SK-N-SH (cell line): Measurements from ENCODE around the gene IL12RB1.

Experiments
- EP300 ChIP-seq, 2 experiments: IDR thresholded peaks; 2 replicates each; pipeline versions ENCODE4 v1.4.0 to v1.6.1; 2012; ENCODE audit warnings: borderline replicate concordance in 1 of 2, low read depth in 1 of 2, low read length in 1 of 2
- EZH2phosphoT487 ChIP-seq: fragments of 200-600 bp; sonication (generic); IDR thresholded peaks from 2 replicates; pipeline ENCODE4 v1.6.1; 2017; ENCODE audit warnings: low read depth, mixed run types, mild to moderate bottlenecking, antibody characterized with exemption, moderate library complexity, borderline replicate concordance
- JUND ChIP-seq: IDR thresholded peaks from 2 replicates; pipeline ENCODE4 v1.4.0; 2012
- NFIC ChIP-seq: IDR thresholded peaks from 2 replicates; pipeline ENCODE4 v1.4.0; 2012; ENCODE audit warnings: borderline replicate concordance
- NRF1 ChIP-seq: IDR thresholded peaks from 2 replicates; pipeline ENCODE4 v1.6.1; 2012; ENCODE audit warnings: low read depth, mild to moderate bottlenecking, low read length
- POLR2AphosphoS5 ChIP-seq: IDR thresholded peaks from 2 replicates; pipeline ENCODE4 v1.6.1; 2012; ENCODE audit warnings: low read depth, low read length
- RAD21 ChIP-seq: IDR thresholded peaks from 2 replicates; pipeline ENCODE4 v1.6.1; 2012; ENCODE audit warnings: mild to moderate bottlenecking, low read length
- REST ChIP-seq: IDR thresholded peaks from 2 replicates; pipeline ENCODE4 v1.6.1; 2012; ENCODE audit warnings: mild to moderate bottlenecking, low read depth, low read length, moderate library complexity
- RFX5 ChIP-seq: IDR thresholded peaks from 2 replicates; pipeline ENCODE4 v1.6.1; 2012; ENCODE audit warnings: mild to moderate bottlenecking, improper control_type of control experiment, low read length
- SMC3 ChIP-seq: IDR thresholded peaks from 2 replicates; pipeline ENCODE4 v1.6.1; 2012; ENCODE audit warnings: low read depth, low read length, improper control_type of control experiment
- TAF1 ChIP-seq: IDR thresholded peaks from 2 replicates; pipeline ENCODE4 v1.6.1; 2012; ENCODE audit warnings: low read depth, mild to moderate bottlenecking, low read length, moderate library complexity, borderline replicate concordance
- TEAD4 ChIP-seq: IDR thresholded peaks from 2 replicates; pipeline ENCODE4 v1.4.0; 2012; ENCODE audit warnings: mild to moderate bottlenecking, borderline replicate concordance; ENCODE audit not compliant: insufficient read depth
- TF ChIP-seq, protein P1 (sequence below): fragments of 200-600 bp; sonication (generic); IDR thresholded peaks from 2 replicates; pipeline ENCODE4 v1.6.1; 2017; ENCODE audit warnings: antibody characterized with exemption, mild to moderate bottlenecking, moderate library complexity

GRCh38 chr19:18123819-18124218 is 37.1 kb upstream of the IL12RB1 start:
- no peak for TF ChIP-seq NRF1
- no peak for TF ChIP-seq POLR2AphosphoS5
- no peak for TF ChIP-seq TAF1
- TF ChIP-seq TEAD4, result no peak
- TF ChIP-seq, protein P1, sequence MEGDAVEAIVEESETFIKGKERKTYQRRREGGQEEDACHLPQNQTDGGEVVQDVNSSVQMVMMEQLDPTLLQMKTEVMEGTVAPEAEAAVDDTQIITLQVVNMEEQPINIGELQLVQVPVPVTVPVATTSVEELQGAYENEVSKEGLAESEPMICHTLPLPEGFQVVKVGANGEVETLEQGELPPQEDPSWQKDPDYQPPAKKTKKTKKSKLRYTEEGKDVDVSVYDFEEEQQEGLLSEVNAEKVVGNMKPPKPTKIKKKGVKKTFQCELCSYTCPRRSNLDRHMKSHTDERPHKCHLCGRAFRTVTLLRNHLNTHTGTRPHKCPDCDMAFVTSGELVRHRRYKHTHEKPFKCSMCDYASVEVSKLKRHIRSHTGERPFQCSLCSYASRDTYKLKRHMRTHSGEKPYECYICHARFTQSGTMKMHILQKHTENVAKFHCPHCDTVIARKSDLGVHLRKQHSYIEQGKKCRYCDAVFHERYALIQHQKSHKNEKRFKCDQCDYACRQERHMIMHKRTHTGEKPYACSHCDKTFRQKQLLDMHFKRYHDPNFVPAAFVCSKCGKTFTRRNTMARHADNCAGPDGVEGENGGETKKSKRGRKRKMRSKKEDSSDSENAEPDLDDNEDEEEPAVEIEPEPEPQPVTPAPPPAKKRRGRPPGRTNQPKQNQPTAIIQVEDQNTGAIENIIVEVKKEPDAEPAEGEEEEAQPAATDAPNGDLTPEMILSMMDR, result no peak
- TF ChIP-seq EP300 (IDR thresholded peaks at IDR 0.05; ENCODE audit: borderline replicate concordance in 1 of 2, low read depth in 1 of 2, low read length in 1 of 2), result no peak
- TF ChIP-seq RFX5, result no peak
- TF ChIP-seq REST, result no peak
- no peak for TF ChIP-seq NFIC
- no peak for TF ChIP-seq RAD21
- TF ChIP-seq SMC3, result no peak
- TF ChIP-seq EZH2phosphoT487, result no peak
- no peak for TF ChIP-seq JUND
